Stimulated activated naive CD8-positive, alpha-beta T cell treated with anti-CD3 and anti-CD28 coated beads, Interleukin-15, Interleukin-2, amounts not matched to agents 100 ng/mL and 50 ng/mL, for 24 hours (primary cell): Measurements from ENCODE around the gene CAPN11.
"Not testable (repeated sequence)": the region's sequence is repeated elsewhere in the genome, so short reads cannot be mapped to it uniquely, and the experiment has no call there.

Experiments
- H3K27ac Mint-ChIP-seq: one replicate; pipeline ENCODE4 v1.8.0; 2021; ENCODE audit warnings: mild to moderate bottlenecking, mixed read lengths
- H3K27me3 Mint-ChIP-seq: one replicate; pipeline ENCODE4 v1.8.0; 2021; ENCODE audit warnings: mixed read lengths
- H3K36me3 Mint-ChIP-seq: one replicate; pipeline ENCODE4 v1.8.0; 2021; ENCODE audit warnings: low read depth, mixed read lengths
- H3K4me1 Mint-ChIP-seq: one replicate; pipeline ENCODE4 v1.8.0; 2021; ENCODE audit warnings: low read depth, mixed read lengths
- H3K4me3 Mint-ChIP-seq: one replicate; pipeline ENCODE4 v1.8.0; 2021; ENCODE audit warnings: mild to moderate bottlenecking, mixed read lengths
- H3K9me3 Mint-ChIP-seq: one replicate; pipeline ENCODE4 v1.8.0; 2021; ENCODE audit warnings: mixed read lengths

The CAPN11 gene

GRCh38 chr6:44227148-44227793 lies 68.7 kb downstream of the CAPN11 start:
- H3K4me3 Mint-ChIP-seq: no peak overlapping the region
- no peaks in the 10 kb centered on the region for H3K9me3 Mint-ChIP-seq
- no peaks in the 10 kb centered on the region for H3K27me3 Mint-ChIP-seq
- no peak overlapping the region for H3K27ac Mint-ChIP-seq
- peaks cover 22% of the 10 kb centered on the region for H3K4me1 Mint-ChIP-seq
- peaks cover 46% of the 10 kb centered on the region for H3K36me3 Mint-ChIP-seq

DNA sequence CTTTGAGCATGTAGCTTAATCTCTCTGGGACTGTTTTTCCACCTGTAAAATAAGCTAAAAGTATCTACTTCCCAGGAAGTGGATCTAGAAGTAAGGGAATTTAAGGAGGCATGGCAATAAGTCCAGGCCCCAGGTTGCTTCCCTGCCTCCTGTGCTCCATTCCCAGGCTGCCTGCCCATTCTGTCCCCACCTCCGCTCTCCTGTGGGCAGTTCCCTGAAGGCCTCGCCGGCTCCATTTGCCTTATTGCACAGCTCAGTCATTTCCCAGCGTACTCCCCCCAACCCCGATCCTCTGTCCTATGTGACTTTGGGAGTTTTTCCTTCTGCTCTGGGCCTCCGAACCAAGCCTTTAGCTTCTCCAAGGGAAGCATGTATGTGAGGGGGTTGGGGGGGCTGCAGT lies 69.4 kb downstream of the CAPN11 start:
- Mint-ChIP-seq H3K9me3 (no peaks in the 10 kb centered on the region), H3K4me1 (peaks cover 15% of the 10 kb centered on the region), H3K27ac (no peak overlapping the region), H3K36me3 (peaks cover 51% of the 10 kb centered on the region), H3K27me3 (no peaks in the 10 kb centered on the region), H3K4me3 (no peak overlapping the region)

DNA sequence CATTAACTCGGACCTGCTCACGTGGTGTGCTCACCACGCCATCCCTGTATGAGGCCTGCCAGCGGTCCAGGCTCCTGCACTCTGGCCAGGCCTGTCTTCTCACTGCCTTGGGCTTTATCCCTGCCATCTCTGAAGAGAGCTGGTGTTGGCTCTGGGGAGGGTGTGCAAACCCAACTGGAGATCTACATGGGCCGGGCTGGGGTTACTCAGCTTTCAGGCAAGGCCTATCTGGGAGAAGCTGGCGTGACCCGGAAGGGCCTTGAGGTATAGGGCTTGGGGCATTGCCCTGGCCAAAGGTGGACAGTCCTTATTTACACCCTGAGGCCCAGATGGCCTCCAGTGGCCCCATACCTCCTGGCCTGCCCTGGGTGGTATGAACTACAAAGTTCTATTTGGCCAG lies 69.8 kb downstream of the CAPN11 start:
- H3K27ac Mint-ChIP-seq: no peak overlapping the region
- no peaks in the 10 kb centered on the region for H3K27me3 Mint-ChIP-seq
- no peak overlapping the region for H3K4me3 Mint-ChIP-seq
- H3K9me3 Mint-ChIP-seq: no peaks in the 10 kb centered on the region
- peaks cover 13% of the 10 kb centered on the region for H3K4me1 Mint-ChIP-seq
- peaks cover 51% of the 10 kb centered on the region for H3K36me3 Mint-ChIP-seq

GRCh38 chr6:44228836-44229235 lies 70.2 kb downstream of the CAPN11 start:
- no peaks in the 10 kb centered on the region for H3K27me3 Mint-ChIP-seq

DNA sequence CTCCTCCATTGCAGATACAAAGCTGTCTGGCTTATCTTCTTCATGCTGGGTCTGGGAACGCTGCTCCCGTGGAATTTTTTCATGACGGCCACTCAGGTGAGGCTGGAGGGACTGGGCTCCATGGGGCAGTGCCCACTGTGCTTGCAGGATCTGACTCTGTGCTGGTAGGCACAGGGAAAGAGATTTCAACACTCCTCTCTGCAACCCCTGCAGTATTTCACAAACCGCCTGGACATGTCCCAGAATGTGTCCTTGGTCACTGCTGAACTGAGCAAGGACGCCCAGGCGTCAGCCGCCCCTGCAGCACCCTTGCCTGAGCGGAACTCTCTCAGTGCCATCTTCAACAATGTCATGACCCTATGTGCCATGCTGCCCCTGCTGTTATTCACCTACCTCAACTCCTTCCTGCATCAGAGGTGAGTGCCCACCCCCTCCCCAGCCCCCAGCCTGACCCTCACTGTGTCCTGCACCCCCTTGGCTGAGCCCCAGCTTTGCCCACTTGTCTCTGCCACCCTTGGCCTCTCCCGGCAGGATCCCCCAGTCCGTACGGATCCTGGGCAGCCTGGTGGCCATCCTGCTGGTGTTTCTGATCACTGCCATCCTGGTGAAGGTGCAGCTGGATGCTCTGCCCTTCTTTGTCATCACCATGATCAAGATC lies 70.9 kb downstream of the CAPN11 start:
- Mint-ChIP-seq H3K27me3 (no peaks in the 10 kb centered on the region), H3K4me3 (no peak overlapping the region), H3K9me3 (no peaks in the 10 kb centered on the region), H3K36me3 (peaks cover 53% of the 10 kb centered on the region), H3K4me1 (peaks cover 10% of the 10 kb centered on the region), H3K27ac (no peak overlapping the region)

More at GRCh38 chr6:44228836-44229235, 70.2 kb downstream of the CAPN11 start:
- Mint-ChIP-seq H3K9me3 (no peaks in the 10 kb centered on the region), H3K4me1 (peaks cover 13% of the 10 kb centered on the region), H3K36me3 (peaks cover 51% of the 10 kb centered on the region), H3K27ac (no peak overlapping the region), H3K4me3 (no peak overlapping the region)

GRCh38 chr6:44230034-44230675 lies 71.5 kb downstream of the CAPN11 start:
- Mint-ChIP-seq H3K9me3 (no peaks in the 10 kb centered on the region), H3K4me1 (peaks cover 4% of the 10 kb centered on the region), H3K4me3 (no peak overlapping the region), H3K36me3 (peaks cover 54% of the 10 kb centered on the region), H3K27ac (no peak overlapping the region), H3K27me3 (no peaks in the 10 kb centered on the region)

- H3K4me1 Mint-ChIP-seq, H3K9me3 Mint-ChIP-seq, H3K27ac Mint-ChIP-seq, H3K4me3 Mint-ChIP-seq, H3K27me3 Mint-ChIP-seq: not testable (repeated sequence)
- H3K36me3 Mint-ChIP-seq: peaks cover 55% of the 10 kb centered on the region
Observed at GRCh38 chr6:44231426-44231825, 72.8 kb downstream of the CAPN11 start.

DNA sequence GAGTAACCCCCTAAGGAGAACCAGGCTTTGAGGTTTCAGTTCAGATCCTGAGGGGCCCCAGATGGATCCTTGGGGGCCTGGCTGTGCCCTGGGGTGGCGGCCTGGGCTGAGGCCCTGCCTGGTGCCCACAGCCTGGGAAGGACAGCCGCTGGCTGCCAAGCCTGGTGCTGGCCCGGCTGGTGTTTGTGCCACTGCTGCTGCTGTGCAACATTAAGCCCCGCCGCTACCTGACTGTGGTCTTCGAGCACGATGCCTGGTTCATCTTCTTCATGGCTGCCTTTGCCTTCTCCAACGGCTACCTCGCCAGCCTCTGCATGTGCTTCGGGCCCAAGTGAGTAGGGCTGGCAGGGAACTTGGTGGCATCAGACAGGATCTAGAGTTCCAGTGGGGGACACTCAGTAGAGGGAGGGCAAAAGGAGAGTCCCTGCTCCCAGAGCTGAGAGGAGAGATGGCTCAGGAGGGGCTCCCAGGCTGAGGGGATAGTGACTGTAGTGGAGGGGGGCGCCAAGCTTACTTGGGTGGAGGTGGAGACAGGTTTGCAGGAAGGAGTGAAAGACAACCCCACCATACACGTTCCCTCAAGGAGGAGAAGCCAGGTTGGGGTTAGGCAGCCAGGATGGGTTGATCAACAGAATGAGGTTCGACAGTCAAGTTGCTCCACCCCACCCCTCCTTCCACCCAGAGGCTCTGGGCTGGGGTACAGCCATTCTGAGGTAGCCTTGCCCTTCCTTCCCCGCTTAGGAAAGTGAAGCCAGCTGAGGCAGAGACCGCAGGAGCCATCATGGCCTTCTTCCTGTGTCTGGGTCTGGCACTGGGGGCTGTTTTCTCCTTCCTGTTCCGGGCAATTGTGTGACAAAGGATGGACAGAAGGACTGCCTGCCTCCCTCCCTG lies 74.3 kb downstream of the CAPN11 start:
- H3K36me3 Mint-ChIP-seq: peaks cover 50% of the 10 kb centered on the region

DNA sequence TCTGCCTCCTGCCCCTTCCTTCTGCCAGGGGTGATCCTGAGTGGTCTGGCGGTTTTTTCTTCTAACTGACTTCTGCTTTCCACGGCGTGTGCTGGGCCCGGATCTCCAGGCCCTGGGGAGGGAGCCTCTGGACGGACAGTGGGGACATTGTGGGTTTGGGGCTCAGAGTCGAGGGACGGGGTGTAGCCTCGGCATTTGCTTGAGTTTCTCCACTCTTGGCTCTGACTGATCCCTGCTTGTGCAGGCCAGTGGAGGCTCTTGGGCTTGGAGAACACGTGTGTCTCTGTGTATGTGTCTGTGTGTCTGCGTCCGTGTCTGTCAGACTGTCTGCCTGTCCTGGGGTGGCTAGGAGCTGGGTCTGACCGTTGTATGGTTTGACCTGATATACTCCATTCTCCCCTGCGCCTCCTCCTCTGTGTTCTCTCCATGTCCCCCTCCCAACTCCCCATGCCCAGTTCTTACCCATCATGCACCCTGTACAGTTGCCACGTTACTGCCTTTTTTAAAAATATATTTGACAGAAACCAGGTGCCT lies 75.0 kb downstream of the CAPN11 start:
- H3K9me3 Mint-ChIP-seq: no peaks in the 10 kb centered on the region
- peak overlapping the region; percentile 28 for H3K27ac Mint-ChIP-seq
- H3K27me3 Mint-ChIP-seq: no peaks in the 10 kb centered on the region
- H3K4me1 Mint-ChIP-seq: peaks cover 25% of the 10 kb centered on the region
- H3K36me3 Mint-ChIP-seq: peaks cover 46% of the 10 kb centered on the region
- no peak overlapping the region for H3K4me3 Mint-ChIP-seq

More for the DNA sequence above, 74.3 kb downstream of the CAPN11 start:
- H3K4me3 Mint-ChIP-seq: no peak overlapping the region
- H3K27ac Mint-ChIP-seq: peak overlapping the region; percentile 14
- H3K4me1 Mint-ChIP-seq: peaks cover 18% of the 10 kb centered on the region
- no peaks in the 10 kb centered on the region for H3K27me3 Mint-ChIP-seq
- no peaks in the 10 kb centered on the region for H3K9me3 Mint-ChIP-seq
